HepG2 (cell line): ENCODE results near the gene PLXND1. TPM values are rescaled to one million over a fixed set of nuclear protein-coding genes. Genes with fewer than 3 reads are reported as not detected.
A peak's percentile ranks its signal among the peaks of the same experiment; 100 is the strongest.

Experiments
- CTCF ChIP-seq: sonication (generic); formaldehyde crosslinking; IDR thresholded peaks from 2 replicates; pipeline ENCODE4 v1.5.0; 2020; ENCODE audit warnings: mild to moderate bottlenecking, missing genetic modification reagents, moderate library complexity
- DZIP1 ChIP-seq: sonication (generic); formaldehyde crosslinking; IDR thresholded peaks from 2 replicates; pipeline ENCODE4 v1.5.0; 2020; ENCODE audit warnings: mild to moderate bottlenecking, missing genetic modification reagents
- ESRRA ChIP-seq: sonication (generic); formaldehyde crosslinking; IDR thresholded peaks from 2 replicates; pipeline ENCODE4 v1.5.1; 2020; ENCODE audit warnings: mild to moderate bottlenecking, low read depth, missing genetic modification reagents
- KDM1A ChIP-seq: IDR thresholded peaks from 2 replicates; pipeline ENCODE4 v1.6.1; 2016; ENCODE audit warnings: missing compliant biosample characterization
- KLF9 ChIP-seq: IDR thresholded peaks from 2 replicates; pipeline ENCODE4 v1.6.1; 2016; ENCODE audit warnings: low read depth
- POLR2G ChIP-seq: fragments of 200-400 bp; formaldehyde crosslinking; IDR thresholded peaks from 2 replicates; pipeline ENCODE4 v1.6.1; 2018; ENCODE audit warnings: mild to moderate bottlenecking, low read depth, low read length, moderate library complexity
- SIN3A ChIP-seq: IDR thresholded peaks from 2 replicates; pipeline ENCODE4 v1.6.1; 2011; ENCODE audit warnings: low read depth, mild to moderate bottlenecking, control low read depth, low read length, borderline replicate concordance
- SMAD1 ChIP-seq: sonication (generic); formaldehyde crosslinking; IDR thresholded peaks from 2 replicates; pipeline ENCODE4 v1.4.0; 2020; ENCODE audit warnings: missing genetic modification reagents, low read depth, mild to moderate bottlenecking, borderline replicate concordance
- TBL1XR1 ChIP-seq: fragments of 150-350 bp; IDR thresholded peaks from 2 replicates; pipeline ENCODE4 v1.6.1; 2014; ENCODE audit warnings: borderline replicate concordance, low read length; ENCODE audit not compliant: partially characterized antibody
- TEAD3 ChIP-seq: optimal IDR thresholded peaks from 2 replicates; pipeline ENCODE3; 2016; ENCODE audit warnings: borderline replicate concordance
- ZFP36 ChIP-seq: fragments of 150-350 bp; IDR thresholded peaks from 2 replicates; pipeline ENCODE4 v1.6.1; 2018; ENCODE audit warnings: borderline replicate concordance, low read length, low read depth; ENCODE audit not compliant: partially characterized antibody
- ZMYM3 ChIP-seq: sonication (generic); formaldehyde crosslinking; IDR thresholded peaks from 2 replicates; pipeline ENCODE4 v1.5.1; 2020; ENCODE audit warnings: mild to moderate bottlenecking, missing genetic modification reagents
- ZNF350 ChIP-seq: sonication (generic); formaldehyde crosslinking; IDR thresholded peaks from 2 replicates; pipeline ENCODE4 v1.4.0; 2020; ENCODE audit warnings: mild to moderate bottlenecking, low read depth, missing genetic modification reagents, borderline replicate concordance
- ZNF572 ChIP-seq: sonication (generic); formaldehyde crosslinking; IDR thresholded peaks from 2 replicates; pipeline ENCODE4 v1.5.1; 2020; ENCODE audit warnings: mild to moderate bottlenecking, missing genetic modification reagents
- ZNF598 ChIP-seq: sonication (generic); formaldehyde crosslinking; IDR thresholded peaks from 2 replicates; pipeline ENCODE4 v1.5.1; 2020; ENCODE audit warnings: mild to moderate bottlenecking, missing genetic modification reagents, borderline replicate concordance
- ZNF879 ChIP-seq: sonication (generic); formaldehyde crosslinking; IDR thresholded peaks from 2 replicates; pipeline ENCODE4 v1.8.1; 2023; ENCODE audit warnings: missing genetic modification reagents
- polyA plus RNA-seq, 8 experiments: library from polyadenylated mRNA; depleted of rRNA in 3 of 8; stranded (reverse) in 7 of 8; unstranded in 1 of 8; fragments of >200 nt; fragmentation: Illumina TruSeq in 4 of 8; extraction: Trizol in 4 of 8; gene quantifications; 2 replicates each; pipeline versions ENCODE4 v1.2.1 to v1.2.3, GENCODE V29; 2011 to 2016; ENCODE audit warnings: low read depth in 4 of 8, missing spikeins in 1 of 8, mixed read lengths in 1 of 8; ENCODE audit not compliant: insufficient read depth in 1 of 8
- total RNA-seq, 5 experiments: library from RNA; depleted of rRNA; stranded (reverse); fragments of >200 nt; fragmentation: Illumina TruSeq; extraction: Trizol; gene quantifications; 2 replicates each; pipeline ENCODE4 v1.2.3, GENCODE V29; 2016; ENCODE audit warnings: low read depth in 1 of 5
- TF ChIP-seq, protein P1 (sequence below): sonication (generic); formaldehyde crosslinking; IDR thresholded peaks from 2 replicates; pipeline ENCODE4 v1.4.0; 2020; ENCODE audit warnings: missing genetic modification reagents, mild to moderate bottlenecking, borderline replicate concordance
- TF ChIP-seq, protein P2 (sequence below): sonication (generic); formaldehyde crosslinking; IDR thresholded peaks from 2 replicates; pipeline ENCODE4 v1.5.1; 2020; ENCODE audit warnings: mild to moderate bottlenecking, missing genetic modification reagents, moderate library complexity

The PLXND1 gene
- total and polyA plus RNA-seq, 2 of the 13 experiments (the other 11 are each of a cell fraction or from before 2014, with no cell fraction given) = 15.9 to 42.0 TPM

DNA sequence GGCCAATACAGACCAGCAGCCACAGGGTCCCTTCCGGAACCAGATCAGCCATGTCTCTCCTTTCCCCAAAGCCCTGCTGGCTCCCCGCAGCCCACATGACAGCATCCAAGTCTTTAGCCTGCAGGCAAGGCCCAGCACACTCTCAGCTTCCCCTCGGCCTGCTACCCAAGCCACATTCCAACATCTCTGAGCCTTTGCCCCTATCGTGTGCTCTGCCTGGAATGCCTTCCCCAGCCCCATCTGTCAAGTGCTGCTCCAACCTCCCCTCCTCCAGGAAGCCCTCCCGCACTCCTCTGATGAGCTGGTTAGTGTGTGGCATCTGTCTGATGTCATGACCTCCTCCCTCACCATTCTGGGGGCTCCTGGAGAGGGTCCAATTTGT, 8.5 kb downstream of the PLXND1 start (continued):
- peak; percentile 3; the same call in 1 of the 2 replicates for TF ChIP-seq SIN3A
- TF ChIP-seq DZIP1 (CRISPR knock-in tag) = no peak
- 0 out of 2 replicates have a peak, but pooled peaks have one; percentile 76 for TF ChIP-seq ZNF572
- TF ChIP-seq ZNF598 (CRISPR knock-in tag) = peak; percentile 68; the same call in 1 of the 2 replicates
- peak; percentile 49; the same call in 1 of the 2 replicates for TF ChIP-seq KDM1A (CRISPR knock-in tag)
- no peak for TF ChIP-seq KLF9 (CRISPR knock-in tag)
- 0 out of 2 replicates have a peak, but pooled peaks have one; percentile 3 for TF ChIP-seq CTCF (CRISPR knock-in tag)
- no peak for TF ChIP-seq ZNF879 (CRISPR knock-in tag)
- TF ChIP-seq, protein P1, sequence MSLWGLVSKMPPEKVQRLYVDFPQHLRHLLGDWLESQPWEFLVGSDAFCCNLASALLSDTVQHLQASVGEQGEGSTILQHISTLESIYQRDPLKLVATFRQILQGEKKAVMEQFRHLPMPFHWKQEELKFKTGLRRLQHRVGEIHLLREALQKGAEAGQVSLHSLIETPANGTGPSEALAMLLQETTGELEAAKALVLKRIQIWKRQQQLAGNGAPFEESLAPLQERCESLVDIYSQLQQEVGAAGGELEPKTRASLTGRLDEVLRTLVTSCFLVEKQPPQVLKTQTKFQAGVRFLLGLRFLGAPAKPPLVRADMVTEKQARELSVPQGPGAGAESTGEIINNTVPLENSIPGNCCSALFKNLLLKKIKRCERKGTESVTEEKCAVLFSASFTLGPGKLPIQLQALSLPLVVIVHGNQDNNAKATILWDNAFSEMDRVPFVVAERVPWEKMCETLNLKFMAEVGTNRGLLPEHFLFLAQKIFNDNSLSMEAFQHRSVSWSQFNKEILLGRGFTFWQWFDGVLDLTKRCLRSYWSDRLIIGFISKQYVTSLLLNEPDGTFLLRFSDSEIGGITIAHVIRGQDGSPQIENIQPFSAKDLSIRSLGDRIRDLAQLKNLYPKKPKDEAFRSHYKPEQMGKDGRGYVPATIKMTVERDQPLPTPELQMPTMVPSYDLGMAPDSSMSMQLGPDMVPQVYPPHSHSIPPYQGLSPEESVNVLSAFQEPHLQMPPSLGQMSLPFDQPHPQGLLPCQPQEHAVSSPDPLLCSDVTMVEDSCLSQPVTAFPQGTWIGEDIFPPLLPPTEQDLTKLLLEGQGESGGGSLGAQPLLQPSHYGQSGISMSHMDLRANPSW (CRISPR knock-in tag) = no peak
- TF ChIP-seq ZFP36 = peak; percentile 86
- TF ChIP-seq, protein P2, sequence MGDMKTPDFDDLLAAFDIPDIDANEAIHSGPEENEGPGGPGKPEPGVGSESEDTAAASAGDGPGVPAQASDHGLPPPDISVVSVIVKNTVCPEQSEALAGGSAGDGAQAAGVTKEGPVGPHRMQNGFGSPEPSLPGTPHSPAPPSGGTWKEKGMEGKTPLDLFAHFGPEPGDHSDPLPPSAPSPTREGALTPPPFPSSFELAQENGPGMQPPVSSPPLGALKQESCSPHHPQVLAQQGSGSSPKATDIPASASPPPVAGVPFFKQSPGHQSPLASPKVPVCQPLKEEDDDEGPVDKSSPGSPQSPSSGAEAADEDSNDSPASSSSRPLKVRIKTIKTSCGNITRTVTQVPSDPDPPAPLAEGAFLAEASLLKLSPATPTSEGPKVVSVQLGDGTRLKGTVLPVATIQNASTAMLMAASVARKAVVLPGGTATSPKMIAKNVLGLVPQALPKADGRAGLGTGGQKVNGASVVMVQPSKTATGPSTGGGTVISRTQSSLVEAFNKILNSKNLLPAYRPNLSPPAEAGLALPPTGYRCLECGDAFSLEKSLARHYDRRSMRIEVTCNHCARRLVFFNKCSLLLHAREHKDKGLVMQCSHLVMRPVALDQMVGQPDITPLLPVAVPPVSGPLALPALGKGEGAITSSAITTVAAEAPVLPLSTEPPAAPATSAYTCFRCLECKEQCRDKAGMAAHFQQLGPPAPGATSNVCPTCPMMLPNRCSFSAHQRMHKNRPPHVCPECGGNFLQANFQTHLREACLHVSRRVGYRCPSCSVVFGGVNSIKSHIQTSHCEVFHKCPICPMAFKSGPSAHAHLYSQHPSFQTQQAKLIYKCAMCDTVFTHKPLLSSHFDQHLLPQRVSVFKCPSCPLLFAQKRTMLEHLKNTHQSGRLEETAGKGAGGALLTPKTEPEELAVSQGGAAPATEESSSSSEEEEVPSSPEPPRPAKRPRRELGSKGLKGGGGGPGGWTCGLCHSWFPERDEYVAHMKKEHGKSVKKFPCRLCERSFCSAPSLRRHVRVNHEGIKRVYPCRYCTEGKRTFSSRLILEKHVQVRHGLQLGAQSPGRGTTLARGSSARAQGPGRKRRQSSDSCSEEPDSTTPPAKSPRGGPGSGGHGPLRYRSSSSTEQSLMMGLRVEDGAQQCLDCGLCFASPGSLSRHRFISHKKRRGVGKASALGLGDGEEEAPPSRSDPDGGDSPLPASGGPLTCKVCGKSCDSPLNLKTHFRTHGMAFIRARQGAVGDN = peak; percentile 39; the same call in 1 of the 2 replicates
- TF ChIP-seq POLR2G = no peak
- TF ChIP-seq ZNF350 (CRISPR knock-in tag) = peak; percentile 32; the same call in 1 of the 2 replicates
- TF ChIP-seq TBL1XR1 = no peak
- peak; percentile 46 for TF ChIP-seq TEAD3 (CRISPR knock-in tag)
- peak; percentile 70 for TF ChIP-seq ZMYM3 (CRISPR knock-in tag)
- TF ChIP-seq ESRRA = no peak
- TF ChIP-seq SMAD1 = 0 out of 2 replicates have a peak, but pooled peaks have one; percentile 17
